Hematopoietic multipotent progenitor cell (in vitro differentiated cells): ENCODE data around the gene EEF1G. TPM values are rescaled to one million over a fixed set of nuclear protein-coding genes. Genes with fewer than 3 reads are reported as not detected.

ENCODE experiments used
- small RNA-seq: library from RNA; depleted of rRNA; stranded (forward); fragments of <200 nt; gene quantifications from one replicate; pipeline ENCODE3, GENCODE V24; 2012
- total RNA-seq: library from RNA; depleted of rRNA; stranded (reverse); fragments of >200 nt; gene quantifications from one replicate; pipeline ENCODE4 v1.2.3, GENCODE V29; 2012

The EEF1G gene
- total RNA-seq, 1 donor = 3,462 TPM

Small RNA genes within 50 kb of the gene (small RNA-seq; reads per million reads assigned to genes)
- gene AP001458.1 (not detected), gene EEF1G (not detected), gene MIR6747 (0.20 reads per million)

Other genes with a start within 250 kb of the EEF1G start
- 16.4 TPM for gene ASRGL1, start 236.4 kb downstream of the EEF1G start, total RNA-seq
- gene SCGB1A1, start 154.9 kb downstream of the EEF1G start, total RNA-seq = not detected
- gene AHNAK, start 27.1 kb downstream of the EEF1G start, total RNA-seq = 250 TPM
- 11.6 TPM for gene TUT1, start 17.6 kb upstream of the EEF1G start, total RNA-seq
- gene MTA2, start 28.0 kb upstream of the EEF1G start, total RNA-seq = 142 TPM
- 38.0 TPM for gene EML3, start 38.9 kb upstream of the EEF1G start, total RNA-seq
- gene ROM1, start 39.4 kb upstream of the EEF1G start, total RNA-seq = 2.7 TPM
- gene B3GAT3, start 48.1 kb upstream of the EEF1G start, total RNA-seq = 36.4 TPM
- 215 TPM for gene GANAB, start 72.7 kb upstream of the EEF1G start, total RNA-seq
- 33.7 TPM for gene INTS5, start 79.4 kb upstream of the EEF1G start, total RNA-seq
- gene C11orf98, start 91.3 kb upstream of the EEF1G start, total RNA-seq = 15.3 TPM
- 51.7 TPM for gene CSKMT, start 91.4 kb upstream of the EEF1G start, total RNA-seq
- gene UQCC3, start 97.8 kb upstream of the EEF1G start, total RNA-seq = 7.3 TPM
- gene LBHD1, start 98.4 kb upstream of the EEF1G start, total RNA-seq = 6.5 TPM
- 141 TPM for gene UBXN1, start 105.2 kb upstream of the EEF1G start, total RNA-seq
- gene LRRN4CL, start 115.6 kb upstream of the EEF1G start, total RNA-seq = 0.27 TPM
- 66.5 TPM for gene BSCL2, start 133.5 kb upstream of the EEF1G start, total RNA-seq
- not detected for gene GNG3, start 133.8 kb upstream of the EEF1G start, total RNA-seq
- 7.5 TPM for gene HNRNPUL2, start 153.6 kb upstream of the EEF1G start, total RNA-seq
- gene TTC9C, start 154.6 kb upstream of the EEF1G start, total RNA-seq = 30.4 TPM
- 17.5 TPM for gene ZBTB3, start 180.3 kb upstream of the EEF1G start, total RNA-seq
- 81.3 TPM for gene POLR2G, start 187.7 kb upstream of the EEF1G start, total RNA-seq
- gene TAF6L, start 197.5 kb upstream of the EEF1G start, total RNA-seq = 25.0 TPM
- gene TMEM179B, start 213.5 kb upstream of the EEF1G start, total RNA-seq = 49.3 TPM
- 31.2 TPM for gene TMEM223, start 218.1 kb upstream of the EEF1G start, total RNA-seq
- 62.2 TPM for gene NXF1, start 231.5 kb upstream of the EEF1G start, total RNA-seq